ENCODE measurements around the gene B4GALNT1.

DNA sequence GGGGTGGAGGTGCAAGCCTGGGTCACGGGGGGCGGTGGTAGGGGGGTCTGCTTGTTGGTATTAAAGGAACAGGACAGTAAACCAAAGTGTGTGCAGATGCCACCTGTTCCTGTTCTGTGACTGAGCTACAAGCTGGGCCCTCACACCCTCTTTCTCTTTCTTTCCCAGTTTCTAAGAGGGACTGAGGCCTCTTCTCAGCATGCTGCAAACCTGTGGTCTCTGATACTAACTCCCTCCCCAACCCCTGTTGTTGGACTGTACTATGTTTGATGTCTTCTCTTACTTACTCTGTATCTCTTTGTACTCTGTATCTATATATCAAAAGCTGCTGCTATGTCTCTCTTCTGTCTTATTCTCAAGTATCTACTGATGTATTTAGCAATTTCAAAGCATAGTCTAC, 49.0 kb downstream of the B4GALNT1 start:
- TF ChIP-seq ZEB2 (IDR thresholded peaks at IDR 0.05) (no peak), JUND (IDR thresholded peaks at IDR 0.05; ENCODE audit: borderline replicate concordance, low read depth, low read length) (no peak), JUND (tag; IDR thresholded peaks at IDR 0.05; ENCODE audit: borderline replicate concordance, low read depth, low read length) (no peak), ZNF165 (CRISPR knock-in tag; IDR thresholded peaks at IDR 0.05; ENCODE audit: borderline replicate concordance) (no peak), ARID2 (IDR thresholded peaks at IDR 0.05) (no peak), SAP30 (IDR thresholded peaks at IDR 0.05; ENCODE audit: borderline replicate concordance, insufficient read depth, low read depth, low read length, poor library complexity, severe bottlenecking) (no peak), ETV6 (IDR thresholded peaks at IDR 0.05; ENCODE audit: borderline replicate concordance in 1 of 2, low read depth in 2 of 2, low read length in 1 of 2) (no peak), ETV6 (CRISPR knock-in tag; IDR thresholded peaks at IDR 0.05; ENCODE audit: borderline replicate concordance) (no peak), SP1 (CRISPR knock-in tag; IDR thresholded peaks at IDR 0.05) (no peak)
- TF ChIP-seq, protein P1, sequence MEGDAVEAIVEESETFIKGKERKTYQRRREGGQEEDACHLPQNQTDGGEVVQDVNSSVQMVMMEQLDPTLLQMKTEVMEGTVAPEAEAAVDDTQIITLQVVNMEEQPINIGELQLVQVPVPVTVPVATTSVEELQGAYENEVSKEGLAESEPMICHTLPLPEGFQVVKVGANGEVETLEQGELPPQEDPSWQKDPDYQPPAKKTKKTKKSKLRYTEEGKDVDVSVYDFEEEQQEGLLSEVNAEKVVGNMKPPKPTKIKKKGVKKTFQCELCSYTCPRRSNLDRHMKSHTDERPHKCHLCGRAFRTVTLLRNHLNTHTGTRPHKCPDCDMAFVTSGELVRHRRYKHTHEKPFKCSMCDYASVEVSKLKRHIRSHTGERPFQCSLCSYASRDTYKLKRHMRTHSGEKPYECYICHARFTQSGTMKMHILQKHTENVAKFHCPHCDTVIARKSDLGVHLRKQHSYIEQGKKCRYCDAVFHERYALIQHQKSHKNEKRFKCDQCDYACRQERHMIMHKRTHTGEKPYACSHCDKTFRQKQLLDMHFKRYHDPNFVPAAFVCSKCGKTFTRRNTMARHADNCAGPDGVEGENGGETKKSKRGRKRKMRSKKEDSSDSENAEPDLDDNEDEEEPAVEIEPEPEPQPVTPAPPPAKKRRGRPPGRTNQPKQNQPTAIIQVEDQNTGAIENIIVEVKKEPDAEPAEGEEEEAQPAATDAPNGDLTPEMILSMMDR (IDR thresholded peaks at IDR 0.05 in 2 of 3, conservative IDR thresholded peaks at IDR 0.05 in 1 of 3; ENCODE audit: insufficient read depth in 2 of 3, low read depth in 1 of 3, low read length in 3 of 3): no peak
- TF ChIP-seq, protein P2, sequence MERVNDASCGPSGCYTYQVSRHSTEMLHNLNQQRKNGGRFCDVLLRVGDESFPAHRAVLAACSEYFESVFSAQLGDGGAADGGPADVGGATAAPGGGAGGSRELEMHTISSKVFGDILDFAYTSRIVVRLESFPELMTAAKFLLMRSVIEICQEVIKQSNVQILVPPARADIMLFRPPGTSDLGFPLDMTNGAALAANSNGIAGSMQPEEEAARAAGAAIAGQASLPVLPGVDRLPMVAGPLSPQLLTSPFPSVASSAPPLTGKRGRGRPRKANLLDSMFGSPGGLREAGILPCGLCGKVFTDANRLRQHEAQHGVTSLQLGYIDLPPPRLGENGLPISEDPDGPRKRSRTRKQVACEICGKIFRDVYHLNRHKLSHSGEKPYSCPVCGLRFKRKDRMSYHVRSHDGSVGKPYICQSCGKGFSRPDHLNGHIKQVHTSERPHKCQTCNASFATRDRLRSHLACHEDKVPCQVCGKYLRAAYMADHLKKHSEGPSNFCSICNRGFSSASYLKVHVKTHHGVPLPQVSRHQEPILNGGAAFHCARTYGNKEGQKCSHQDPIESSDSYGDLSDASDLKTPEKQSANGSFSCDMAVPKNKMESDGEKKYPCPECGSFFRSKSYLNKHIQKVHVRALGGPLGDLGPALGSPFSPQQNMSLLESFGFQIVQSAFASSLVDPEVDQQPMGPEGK (CRISPR knock-in tag; IDR thresholded peaks at IDR 0.05; ENCODE audit: borderline replicate concordance): no peak
